Measurements from ENCODE around the gene CCL3.
"Not testable (repeated sequence)": the region's sequence is repeated elsewhere in the genome, so short reads cannot be mapped to it uniquely, and the experiment has no call there.

The CCL3 gene

DNA sequence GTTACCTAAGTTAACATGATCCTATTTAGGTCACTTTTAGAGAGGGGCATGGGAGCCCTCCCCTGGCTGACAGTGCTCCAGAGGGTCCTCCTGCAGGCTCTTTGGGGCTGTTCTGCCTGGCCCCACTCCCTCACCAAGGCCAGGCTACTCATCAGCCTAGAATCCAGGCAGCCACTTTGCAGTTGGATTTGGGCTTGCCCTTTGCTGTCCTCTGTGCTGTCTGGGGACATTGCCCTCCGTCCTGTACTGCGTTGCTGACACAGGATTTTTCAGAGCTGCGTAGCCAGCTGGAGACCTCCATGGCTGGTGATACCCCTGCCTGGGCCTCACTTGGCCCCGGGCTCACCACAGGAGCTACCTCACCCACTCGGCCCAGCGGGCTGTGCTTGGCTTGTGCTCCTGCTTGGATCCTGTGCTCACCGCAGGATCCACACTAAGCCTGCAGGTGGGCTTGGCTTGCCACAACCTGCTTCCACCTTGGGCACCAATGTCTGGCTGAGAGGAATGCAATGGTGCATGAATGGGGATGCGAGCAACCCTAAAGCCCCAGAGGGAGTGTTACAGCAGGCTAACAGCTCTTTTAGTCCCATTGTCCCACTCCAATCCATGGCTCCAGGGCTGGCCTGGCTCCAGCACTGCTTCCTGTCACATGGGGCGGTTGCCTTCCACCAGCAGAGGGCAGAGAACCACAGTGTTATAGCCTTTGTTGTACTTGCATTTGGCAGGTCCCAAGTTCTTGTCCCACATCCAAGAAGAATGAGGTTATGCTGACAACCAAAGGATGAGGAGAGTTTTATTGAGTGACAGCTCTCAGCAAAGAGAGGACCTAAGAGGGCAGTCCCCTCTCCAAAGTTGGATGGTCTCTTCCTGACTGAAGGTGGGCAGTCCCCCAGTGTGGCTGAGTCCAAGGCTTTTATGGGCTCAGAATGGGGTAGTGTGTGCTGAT is 35.2 kb upstream of the CCL3 start:
- TF ChIP-seq, protein P1, sequence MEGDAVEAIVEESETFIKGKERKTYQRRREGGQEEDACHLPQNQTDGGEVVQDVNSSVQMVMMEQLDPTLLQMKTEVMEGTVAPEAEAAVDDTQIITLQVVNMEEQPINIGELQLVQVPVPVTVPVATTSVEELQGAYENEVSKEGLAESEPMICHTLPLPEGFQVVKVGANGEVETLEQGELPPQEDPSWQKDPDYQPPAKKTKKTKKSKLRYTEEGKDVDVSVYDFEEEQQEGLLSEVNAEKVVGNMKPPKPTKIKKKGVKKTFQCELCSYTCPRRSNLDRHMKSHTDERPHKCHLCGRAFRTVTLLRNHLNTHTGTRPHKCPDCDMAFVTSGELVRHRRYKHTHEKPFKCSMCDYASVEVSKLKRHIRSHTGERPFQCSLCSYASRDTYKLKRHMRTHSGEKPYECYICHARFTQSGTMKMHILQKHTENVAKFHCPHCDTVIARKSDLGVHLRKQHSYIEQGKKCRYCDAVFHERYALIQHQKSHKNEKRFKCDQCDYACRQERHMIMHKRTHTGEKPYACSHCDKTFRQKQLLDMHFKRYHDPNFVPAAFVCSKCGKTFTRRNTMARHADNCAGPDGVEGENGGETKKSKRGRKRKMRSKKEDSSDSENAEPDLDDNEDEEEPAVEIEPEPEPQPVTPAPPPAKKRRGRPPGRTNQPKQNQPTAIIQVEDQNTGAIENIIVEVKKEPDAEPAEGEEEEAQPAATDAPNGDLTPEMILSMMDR (IDR thresholded peaks at IDR 0.05; ENCODE audit: low read depth, low read length) = no peak
- DNase-seq (ENCODE audit: extremely low read depth, low read depth) = no peak

DNA sequence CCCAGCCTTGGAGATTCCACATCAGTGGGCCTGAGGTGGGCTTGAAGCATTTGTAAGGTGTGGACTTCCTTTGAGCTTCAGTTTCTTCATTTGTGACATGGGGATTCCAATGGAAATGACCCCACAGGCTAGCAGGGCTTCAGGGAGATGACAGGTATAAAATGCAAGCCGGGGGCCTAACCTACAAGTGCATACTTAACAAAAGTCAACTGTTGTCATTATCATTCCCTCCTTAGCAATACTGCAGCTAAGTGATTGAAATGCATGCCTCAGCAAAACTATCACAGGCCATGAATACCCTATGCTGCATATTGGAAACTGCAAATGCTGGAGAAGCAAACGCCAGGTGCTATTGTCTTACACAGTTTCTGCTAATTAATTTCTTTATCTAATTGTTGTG is 33.5 kb upstream of the CCL3 start:
- TF ChIP-seq, protein P1 (IDR thresholded peaks at IDR 0.05; ENCODE audit: low read depth, low read length) = no peak

DNA sequence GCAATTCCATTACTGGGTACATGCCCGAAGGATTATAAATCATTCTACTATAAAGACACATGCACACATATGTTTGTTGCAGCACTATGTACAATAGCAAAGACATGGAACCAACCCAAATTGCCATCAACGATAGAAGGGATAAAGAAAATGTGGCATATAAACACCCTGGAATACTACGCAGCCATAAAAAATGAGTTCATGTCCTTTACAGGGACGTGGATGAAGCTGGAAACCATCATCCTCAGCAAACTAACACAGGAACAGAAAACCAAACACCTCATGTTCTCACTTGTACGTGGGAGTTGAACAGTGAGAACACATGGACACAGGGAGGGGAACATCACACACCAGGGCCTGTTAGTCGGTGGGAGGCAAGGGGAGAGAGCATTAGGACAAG is 31.2 kb upstream of the CCL3 start:
- not testable (repeated sequence) for DNase-seq (ENCODE audit: extremely low read depth, low read depth)

More for the DNA sequence above, 33.5 kb upstream of the CCL3 start:
- DNase-seq (ENCODE audit: extremely low read depth, low read depth) = no peak

DNA sequence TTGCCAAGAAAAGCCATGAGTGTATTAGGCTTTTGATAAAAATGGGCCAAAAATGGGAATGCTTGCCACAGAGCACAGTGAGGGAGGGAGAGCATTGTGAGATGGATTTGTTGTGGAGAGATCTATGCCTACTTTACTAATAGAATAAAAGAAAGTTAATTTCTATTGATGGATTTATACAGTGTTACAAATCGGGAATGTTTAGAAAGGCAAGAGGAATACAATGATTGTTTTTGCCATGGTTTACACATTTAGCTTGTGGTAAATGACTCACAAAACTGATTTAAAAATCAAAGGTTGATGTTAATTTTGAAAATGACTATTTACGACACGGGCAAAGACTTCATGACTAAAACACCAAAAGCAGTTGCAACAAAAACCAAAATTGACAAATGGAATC is 30.3 kb upstream of the CCL3 start:
- TF ChIP-seq, protein P1 (IDR thresholded peaks at IDR 0.05; ENCODE audit: low read depth, low read length) = no peak
- no peak for DNase-seq (ENCODE audit: extremely low read depth, low read depth)

DNA sequence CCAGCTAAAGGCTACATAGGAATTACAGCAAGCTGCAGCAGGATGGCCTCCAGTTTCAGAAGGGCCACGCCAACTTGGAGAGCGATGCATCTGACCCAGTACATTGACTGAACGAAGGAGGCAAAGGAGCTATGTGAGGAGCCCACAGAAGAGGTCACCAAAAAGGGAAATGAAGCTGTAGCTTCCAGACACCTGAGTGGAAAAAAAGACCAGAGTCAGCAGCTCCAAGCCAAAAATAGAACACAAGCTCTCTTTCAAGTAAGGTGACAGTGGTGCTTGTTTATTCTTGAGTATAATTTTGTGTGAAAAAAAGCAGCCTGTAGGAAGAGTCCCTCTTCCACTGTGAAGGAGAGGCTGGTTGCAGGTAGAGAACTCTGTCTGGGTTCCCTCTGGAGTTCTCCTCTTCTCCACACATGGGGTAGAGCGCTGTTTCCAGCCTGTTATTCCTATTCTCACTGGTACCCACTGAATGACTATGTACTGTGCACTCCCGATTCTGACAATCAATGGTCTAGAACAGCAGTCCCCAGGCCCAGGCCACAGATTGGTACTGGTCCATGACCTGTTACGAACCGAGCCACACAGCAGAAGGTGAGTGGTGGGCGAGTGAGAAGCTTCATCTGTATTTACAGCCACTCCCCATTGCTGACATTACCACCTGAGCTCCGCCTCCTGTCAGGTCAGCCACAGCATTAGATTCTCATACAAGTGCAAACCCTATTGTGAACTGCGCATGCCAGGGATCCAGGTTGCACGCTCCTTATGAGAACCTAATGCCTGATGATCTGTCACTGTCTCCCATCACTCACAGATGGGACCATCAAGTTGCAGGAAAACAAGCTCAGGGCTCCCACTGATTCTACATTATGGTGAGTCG is 28.8 kb upstream of the CCL3 start:
- TF ChIP-seq, protein P1 (IDR thresholded peaks at IDR 0.05; ENCODE audit: low read depth, low read length) = no peak
- no peak for DNase-seq (ENCODE audit: extremely low read depth, low read depth)

DNA sequence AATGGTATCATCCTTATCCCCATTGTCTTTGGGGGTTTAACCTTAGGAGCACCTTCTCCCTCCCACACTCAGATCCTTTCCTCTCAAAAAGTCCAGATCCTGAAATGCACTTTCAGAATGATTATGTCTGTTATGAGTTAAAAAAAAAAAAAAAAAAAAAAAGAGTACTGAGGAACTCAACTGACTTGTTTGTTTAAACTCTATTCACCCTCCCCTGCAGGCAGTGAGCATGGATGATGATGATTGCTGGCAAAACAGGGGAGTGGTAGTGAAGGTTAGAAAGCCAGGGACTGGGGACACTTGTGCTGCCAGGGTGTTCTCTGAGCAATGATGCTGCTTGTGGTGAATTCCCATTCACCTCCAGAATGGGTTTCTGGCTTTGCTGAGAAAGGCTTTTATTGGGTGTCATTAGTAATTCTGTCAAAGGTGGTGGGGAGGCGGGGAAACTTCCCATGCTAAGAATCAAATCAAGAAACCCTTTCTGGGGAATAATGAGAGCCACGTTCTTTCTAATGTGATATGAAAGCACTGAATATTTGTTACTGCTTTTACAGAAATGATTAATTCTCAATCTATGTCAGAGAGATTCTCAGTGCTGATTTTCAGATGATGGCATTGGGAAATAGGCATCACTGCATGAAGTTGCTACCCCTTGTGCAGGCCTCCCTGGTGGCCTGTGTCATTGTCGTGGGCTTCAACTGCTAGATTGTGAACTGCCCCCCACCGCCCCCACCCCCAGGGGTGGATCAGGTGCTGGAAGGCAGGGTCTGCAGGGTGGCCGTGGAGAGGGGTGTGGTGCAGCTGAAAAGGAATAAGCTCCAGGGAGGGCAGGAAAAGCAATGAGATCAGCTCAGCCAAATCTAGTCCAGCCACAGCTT is 27.8 kb upstream of the CCL3 start:
- no peak for DNase-seq (ENCODE audit: extremely low read depth, low read depth)
- TF ChIP-seq, protein P1 (IDR thresholded peaks at IDR 0.05; ENCODE audit: low read depth, low read length) = no peak

DNA sequence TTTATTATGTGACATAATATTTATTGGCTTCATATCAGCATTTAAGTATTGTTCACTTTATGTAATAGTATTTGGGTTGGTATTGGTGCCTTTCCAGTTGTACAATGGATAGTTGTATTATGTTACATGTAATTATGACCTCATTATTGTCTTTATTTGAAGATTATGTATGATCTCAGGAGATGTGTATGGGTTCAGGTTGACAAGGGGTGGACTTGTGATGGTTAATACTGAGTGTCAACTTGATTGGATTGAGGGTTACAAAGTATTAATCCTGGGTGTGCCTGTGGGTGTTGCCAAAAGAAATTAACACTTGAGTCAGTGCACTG is 25.7 kb upstream of the CCL3 start:
- not testable (repeated sequence) for DNase-seq (ENCODE audit: extremely low read depth, low read depth)

DNA sequence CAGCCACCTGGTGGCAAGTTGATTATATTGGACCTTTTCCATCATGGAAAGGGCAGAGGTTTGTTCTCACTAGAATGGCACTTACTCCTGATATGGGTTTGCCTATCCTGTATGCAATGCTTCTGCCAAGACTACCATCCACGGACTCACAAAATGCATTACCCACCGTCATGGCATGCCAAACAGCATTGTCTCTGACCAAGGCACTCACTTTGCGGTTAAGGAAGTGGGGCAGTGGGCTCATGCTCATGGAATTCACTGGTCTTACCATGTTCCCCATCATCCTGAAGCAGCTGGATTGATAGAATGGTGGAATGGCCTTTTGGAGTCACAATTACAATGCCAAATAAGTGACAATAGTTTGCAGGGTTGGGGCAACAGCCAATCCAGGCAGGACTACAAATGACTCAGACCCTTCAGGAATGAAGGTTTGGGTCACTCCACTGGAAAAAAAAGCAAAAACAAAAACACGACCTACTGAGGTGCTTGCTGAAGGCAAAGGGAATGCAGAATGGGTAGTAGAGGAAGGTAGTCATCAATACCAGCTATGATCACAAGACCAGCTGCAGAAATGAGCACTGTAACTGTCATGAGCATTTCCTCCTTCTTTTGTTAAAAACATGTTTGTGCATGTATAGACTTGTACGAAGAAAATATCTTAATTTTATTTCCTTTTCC is 25.2 kb upstream of the CCL3 start:
- DNase-seq (ENCODE audit: extremely low read depth, low read depth) = not testable (repeated sequence)

DNA sequence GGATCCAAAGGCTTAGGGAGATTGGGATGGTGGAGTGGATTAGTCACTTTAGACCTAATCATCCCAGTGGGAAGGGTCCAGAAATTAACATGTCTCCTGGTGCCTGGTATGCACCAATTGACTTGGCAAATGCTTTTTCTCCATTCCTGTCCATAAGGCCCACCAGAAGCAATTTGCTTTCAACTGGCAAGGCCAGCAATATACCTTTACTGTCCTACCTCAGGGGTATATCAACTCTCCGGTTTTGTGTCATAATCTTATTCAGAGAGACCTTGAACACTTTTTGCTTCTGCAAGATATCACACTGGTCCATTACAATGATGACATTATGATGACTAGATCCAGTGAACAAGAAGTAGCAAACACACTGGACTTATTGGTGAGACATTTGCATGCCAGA is 23.2 kb upstream of the CCL3 start:
- DNase-seq (ENCODE audit: extremely low read depth, low read depth) = not testable (repeated sequence)

All from AG09319 (cell line).